HEK293T (cell line): ENCODE results near the gene TIMM23B.
"Not testable (repeated sequence)": the region's sequence is repeated elsewhere in the genome, so short reads cannot be mapped to it uniquely, and the experiment has no call there.

ENCODE experiments used
- BHLHE40 ChIP-seq: fragments of 450-650 bp; IDR thresholded peaks from 2 replicates; pipeline ENCODE4 v1.6.1; 2016; ENCODE audit warnings: mild to moderate bottlenecking, moderate library complexity, borderline replicate concordance
- CTBP1 ChIP-seq: fragments of 450-650 bp; IDR thresholded peaks from 2 replicates; pipeline ENCODE4 v1.6.1; 2016; ENCODE audit warnings: borderline replicate concordance
- L3MBTL2 ChIP-seq: fragments of 450-650 bp; conservative IDR thresholded peaks from 2 replicates; pipeline ENCODE4 v1.6.1; 2016; ENCODE audit warnings: mild to moderate bottlenecking
- SP1 ChIP-seq: fragments of 450-650 bp; IDR thresholded peaks from 2 replicates; pipeline ENCODE4 v1.6.1; 2017

DNA sequence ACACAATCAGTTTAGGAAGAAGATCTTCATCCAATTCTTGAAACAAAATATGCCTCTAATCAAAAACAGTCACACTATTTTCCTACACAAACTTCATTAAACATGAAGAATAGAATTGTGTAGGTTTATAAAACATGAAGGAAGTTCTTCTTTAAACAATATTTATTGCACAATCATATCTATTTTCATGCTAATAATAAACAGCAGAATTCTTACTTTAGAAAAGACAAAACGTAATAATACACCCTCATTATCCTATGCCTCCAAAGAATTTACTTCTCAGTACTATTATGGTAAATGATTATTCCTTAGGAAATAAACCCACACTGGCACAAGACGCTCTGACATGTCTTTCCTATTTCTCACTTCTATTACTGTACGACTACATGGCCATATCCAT is 41.4 kb upstream of the TIMM23B start:
- not testable (repeated sequence) for TF ChIP-seq BHLHE40, L3MBTL2, SP1, CTBP1
